Adrenal gland (tissue), 12 donors: ENCODE results near the gene TRIM47. TPM values are rescaled to one million over a fixed set of nuclear protein-coding genes. Genes with fewer than 3 reads are reported as not detected.
A peak's percentile ranks its signal among the peaks of the same experiment; 100 is the strongest.
"Not testable (repeated sequence)": the region's sequence is repeated elsewhere in the genome, so short reads cannot be mapped to it uniquely, and the experiment has no call there.

ENCODE experiments used
- DNase-seq, 7 donors: peaks; one replicate each; pipeline ENCODE4 v3.0.0-alpha.2; 2019 to 2020
- H3K27ac ChIP-seq, 5 donors: fragments of 200-600 bp; sonication (generic) in 4 of 5; 1 replicate in 3 of 5; 2 replicates in 2 of 5; pipeline versions ENCODE4 v1.5.1 to v1.8.0; 2016 to 2020; ENCODE audit warnings: mild to moderate bottlenecking in 1 of 5
- H3K27me3 ChIP-seq: fragments of 200-600 bp; 2 replicates; pipeline ENCODE4 v1.8.0; 2021
- H3K36me3 ChIP-seq, 2 donors: fragments of 200-600 bp; replicated peaks in 1 of 2; 1 replicate in 1 of 2; 2 replicates in 1 of 2; pipeline versions ENCODE4 v1.5.1 to v1.8.0; 2018 to 2022
- H3K4me1 ChIP-seq, 2 donors: fragments of 200-600 bp; replicated peaks in 1 of 2; 1 replicate in 1 of 2; 2 replicates in 1 of 2; pipeline versions ENCODE4 v1.5.1 to v1.8.0; 2018 to 2021
- H3K4me3 ChIP-seq, 4 donors: fragments of 200-600 bp; sonication (generic) in 3 of 4; one replicate each; pipeline ENCODE4 v1.5.1; 2016 to 2018
- H3K9me3 ChIP-seq, 3 donors: fragments of 200-600 bp; sonication (generic) in 1 of 3; replicated peaks in 1 of 3; 1 replicate in 2 of 3; 2 replicates in 1 of 3; pipeline versions ENCODE4 v1.5.1 to v1.8.0; 2016 to 2021
- POLR2A ChIP-seq, 2 donors: fragments of 450-650 bp; IDR thresholded peaks; one replicate each; pipeline ENCODE4 v1.6.1; 2017; ENCODE audit warnings: antibody characterized with exemption in 2 of 2, mild to moderate bottlenecking in 2 of 2, moderate library complexity in 1 of 2
- WGBS, 4 donors: extraction: QIAGEN DNeasy Blood & Tissue Kit in 2 of 4; methylation state at CpG; one replicate each; pipeline versions ENCODE4 v1.1.5 to v1.1.7; 2013 to 2017; 5-methylcytosine and 5-hydroxymethylcytosine counted together
- intact Hi-C, 2 donors: fragments of 100-400 bp; cut with DNase I; formaldehyde crosslinking; loops; one replicate each; pipeline versions ENCODE4 v1.14.1 to v1.15.0; 2022 to 2023
- polyA plus RNA-seq, 3 donors: library from polyadenylated mRNA; stranded (reverse); fragments of 200-250 nt in 2 of 3; fragments of 350-450 nt in 1 of 3; fragmentation: Illumina TruSeq in 1 of 3; extraction: RNeasy Lipid Tissue Mini Kit (QIAGEN cat#74804) in 1 of 3; gene quantifications; one replicate each; pipeline ENCODE4 v1.2.3, GENCODE V29; 2013 to 2014
- total RNA-seq, 9 donors: library from RNA; depleted of rRNA in 4 of 9; stranded (reverse); fragments of >200 nt in 4 of 9; fragments of 120-200 nt in 1 of 9; fragmentation: NEBNext Ultra II Directional in 1 of 9; extraction: Animal tissue kit (Norgen Biotek cat#: 25700) in 1 of 9; gene quantifications; one replicate each; pipeline versions ENCODE4 v1.1.0 to v1.2.4, GENCODE V29; 2013 to 2023
- TF ChIP-seq, protein P1 (sequence below), 6 experiments: fragments of 450-650 bp in 4 of 6; fragments of 200-600 bp in 2 of 6; sonication (generic) in 1 of 6; IDR thresholded peaks; 1 replicate in 5 of 6; 2 replicates in 1 of 6; pipeline versions ENCODE4 v1.5.1 to v1.8.0; 2016 to 2021; ENCODE audit warnings: antibody characterized with exemption in 6 of 6, mild to moderate bottlenecking in 2 of 6, moderate library complexity in 1 of 6
- donor health status: healthy with polysubstance abuse.
- donor health status: Bipolar disorder and iron deficiency.
- donor health status: DM: yes; HTN: yes; CAD: no.
- donor health status: DM: no; HTN: no; CAD: no.
- donor health status: DM: no; HTN: no; CAD: no.
- donor health status: DM: yes; HTN: yes; CAD: no.

The TRIM47 gene
- total and polyA plus RNA-seq, 12 donors: 2.8 to 66.1 (median 24.5) TPM

DNA sequence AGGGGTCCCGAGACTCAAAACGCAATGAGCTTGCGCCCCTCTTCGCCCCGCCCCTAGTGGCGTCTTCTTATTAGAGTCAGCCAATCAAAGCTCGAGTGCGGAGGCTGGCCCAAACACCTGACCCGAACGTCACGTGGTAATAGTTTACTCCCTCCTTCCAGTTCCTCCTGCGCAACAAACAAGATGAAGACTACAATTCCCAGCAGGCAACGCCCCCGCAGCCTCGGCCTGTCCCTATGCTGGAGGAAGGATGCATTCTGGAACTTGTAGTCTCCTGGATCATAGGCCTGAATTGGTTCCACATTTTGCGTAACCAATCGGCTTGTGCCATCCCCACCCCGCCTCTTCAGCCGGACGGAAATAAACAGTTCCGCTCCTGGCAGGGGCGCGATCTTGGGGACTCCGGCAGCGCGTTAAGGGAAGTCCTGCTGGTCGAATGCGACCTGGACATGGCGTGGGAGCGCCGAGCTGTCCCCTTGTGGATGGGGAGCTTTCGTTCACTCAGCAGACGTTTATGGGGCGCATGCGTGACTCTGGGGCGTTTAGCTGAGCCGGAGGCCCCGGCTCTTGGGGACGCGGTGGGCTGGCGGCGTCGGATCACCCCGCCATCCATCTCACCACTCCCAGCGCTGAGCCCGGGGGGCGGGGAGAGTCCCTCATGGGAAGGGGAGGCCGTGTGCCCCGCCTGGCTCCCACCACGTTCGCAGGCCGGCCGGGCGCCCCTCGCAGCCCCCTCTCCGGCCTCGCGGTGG, 22.9 kb downstream of the TRIM47 start, which contains the start of gene WBP2:
Gene WBP2, minus strand, starts transcription at position 26 of the 752 bp plus-strand sequence. CDS start 38 bp downstream, outside the sequence.
- DNase-seq: peak; percentile 97 to 100 (median 100)
- intact Hi-C loops: no loop called here
- Histone ChIP-seq H3K27ac (peak within 1 kb of the TSS; percentile 91 to 99 (median 97)), H3K9me3 (no peaks in the 10 kb centered on the region), H3K4me3 (peak within 1 kb of the TSS; percentile 58 to 81 (median 70)), H3K27me3 (no peaks in the 10 kb centered on the region), H3K4me1 (peaks cover 13 to 34% of the 10 kb centered on the region in 2 donors), H3K36me3 (peaks cover 0 to 18% of the 10 kb centered on the region in 2 donors)
- WGBS, 4 donors: 0 to 1% (median 0%) methylated on average over 11 to 58 of the region's 58 CpGs
- TF ChIP-seq POLR2A (IDR thresholded peaks at IDR 0.05): peak; percentile 79 to 97
- TF ChIP-seq, protein P1, sequence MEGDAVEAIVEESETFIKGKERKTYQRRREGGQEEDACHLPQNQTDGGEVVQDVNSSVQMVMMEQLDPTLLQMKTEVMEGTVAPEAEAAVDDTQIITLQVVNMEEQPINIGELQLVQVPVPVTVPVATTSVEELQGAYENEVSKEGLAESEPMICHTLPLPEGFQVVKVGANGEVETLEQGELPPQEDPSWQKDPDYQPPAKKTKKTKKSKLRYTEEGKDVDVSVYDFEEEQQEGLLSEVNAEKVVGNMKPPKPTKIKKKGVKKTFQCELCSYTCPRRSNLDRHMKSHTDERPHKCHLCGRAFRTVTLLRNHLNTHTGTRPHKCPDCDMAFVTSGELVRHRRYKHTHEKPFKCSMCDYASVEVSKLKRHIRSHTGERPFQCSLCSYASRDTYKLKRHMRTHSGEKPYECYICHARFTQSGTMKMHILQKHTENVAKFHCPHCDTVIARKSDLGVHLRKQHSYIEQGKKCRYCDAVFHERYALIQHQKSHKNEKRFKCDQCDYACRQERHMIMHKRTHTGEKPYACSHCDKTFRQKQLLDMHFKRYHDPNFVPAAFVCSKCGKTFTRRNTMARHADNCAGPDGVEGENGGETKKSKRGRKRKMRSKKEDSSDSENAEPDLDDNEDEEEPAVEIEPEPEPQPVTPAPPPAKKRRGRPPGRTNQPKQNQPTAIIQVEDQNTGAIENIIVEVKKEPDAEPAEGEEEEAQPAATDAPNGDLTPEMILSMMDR (IDR thresholded peaks at IDR 0.05): peak; percentile 21 to 50 (median 31)

DNA sequence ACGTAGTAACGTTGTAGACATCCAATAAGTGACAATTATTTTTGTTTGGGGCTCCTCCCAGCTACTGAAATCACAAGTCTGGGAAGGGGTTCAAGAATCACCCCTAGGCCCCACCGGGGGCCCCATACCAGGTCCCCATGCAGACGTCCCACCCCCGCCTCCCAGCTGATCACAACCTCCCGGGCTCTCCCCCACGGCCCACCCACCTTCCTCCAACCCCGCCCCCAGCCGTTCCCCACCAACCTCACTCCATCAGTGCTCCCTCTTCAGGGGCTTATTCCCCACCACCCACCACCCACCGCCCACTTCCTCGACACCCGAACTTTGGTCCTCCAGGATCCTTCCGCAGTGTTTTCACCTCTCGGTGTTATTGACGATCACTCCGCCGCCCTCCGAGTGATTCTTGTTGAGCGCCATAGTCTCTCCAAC, 23.5 kb downstream of the TRIM47 start:
- Histone ChIP-seq H3K36me3 (peaks cover 0 to 21% of the 10 kb centered on the region in 2 donors), H3K27me3 (no peaks in the 10 kb centered on the region), H3K27ac (peak overlapping the region; percentile 91 to 99 (median 97)), H3K4me1 (peaks cover 13 to 39% of the 10 kb centered on the region in 2 donors), H3K9me3 (no peaks in the 10 kb centered on the region), H3K4me3 (peak overlapping the region in 3 of 4 donors; percentile 20 to 81 (median 58))
- WGBS, 4 donors: 1 to 3% (median 2%) methylated on average over 12 to 19 of the region's 19 CpGs
- peak in 1 of 7 donors; percentile 58 for DNase-seq
- intact Hi-C loops: no loop called here
- TF ChIP-seq POLR2A (IDR thresholded peaks at IDR 0.05): peak in 1 of 2 donors; percentile 58
- TF ChIP-seq, protein P1 (IDR thresholded peaks at IDR 0.05): no peak

DNA sequence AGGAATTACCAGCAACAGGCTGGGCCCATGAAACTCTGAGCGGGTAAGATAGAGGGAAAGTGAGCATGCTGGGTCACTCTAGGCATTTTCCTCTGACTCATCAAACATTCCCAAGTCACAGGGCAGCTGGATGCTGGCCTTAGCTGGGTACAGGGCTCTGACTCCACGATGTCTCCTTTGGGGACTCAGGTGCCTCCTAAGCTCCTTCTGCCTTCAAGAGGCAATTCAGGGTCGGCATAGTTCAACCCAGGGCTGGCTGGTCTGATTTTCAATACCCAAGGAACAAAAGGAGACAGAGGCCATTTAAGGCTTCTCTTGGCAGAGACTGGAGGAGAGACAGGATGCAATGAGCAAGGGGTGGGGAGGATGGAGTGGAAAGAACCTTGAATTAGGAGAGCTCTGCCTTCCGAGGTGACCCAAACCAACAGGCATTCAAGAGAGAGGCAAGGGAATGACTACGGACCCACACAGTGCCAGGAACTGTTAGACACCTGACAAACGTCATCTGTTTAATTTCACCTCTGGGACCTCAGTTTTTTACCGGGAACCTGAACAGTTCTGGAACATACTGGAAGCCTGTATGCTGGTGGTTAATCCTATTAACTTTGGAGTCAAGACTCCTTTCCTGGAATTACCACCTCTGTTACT, 24.2 kb downstream of the TRIM47 start:
- 9 to 15% (median 11%) methylated on average over 6 to 7 of the region's 7 CpGs for WGBS, 4 donors
- TF ChIP-seq, protein P1 (IDR thresholded peaks at IDR 0.05): peak in 1 of 6 experiments; percentile 10
- TF ChIP-seq POLR2A (IDR thresholded peaks at IDR 0.05): peak; percentile 61 to 95
- Histone ChIP-seq H3K36me3 (peaks cover 0 to 28% of the 10 kb centered on the region in 2 donors), H3K9me3 (no peaks in the 10 kb centered on the region), H3K4me3 (peak overlapping the region in 3 of 4 donors; percentile 20 to 81 (median 58)), H3K27me3 (no peaks in the 10 kb centered on the region), H3K27ac (peak overlapping the region; percentile 91 to 99 (median 97)), H3K4me1 (peaks cover 17 to 45% of the 10 kb centered on the region in 2 donors)
- DNase-seq: peak; percentile 69 to 87 (median 82)
- intact Hi-C loops: no loop called here

DNA sequence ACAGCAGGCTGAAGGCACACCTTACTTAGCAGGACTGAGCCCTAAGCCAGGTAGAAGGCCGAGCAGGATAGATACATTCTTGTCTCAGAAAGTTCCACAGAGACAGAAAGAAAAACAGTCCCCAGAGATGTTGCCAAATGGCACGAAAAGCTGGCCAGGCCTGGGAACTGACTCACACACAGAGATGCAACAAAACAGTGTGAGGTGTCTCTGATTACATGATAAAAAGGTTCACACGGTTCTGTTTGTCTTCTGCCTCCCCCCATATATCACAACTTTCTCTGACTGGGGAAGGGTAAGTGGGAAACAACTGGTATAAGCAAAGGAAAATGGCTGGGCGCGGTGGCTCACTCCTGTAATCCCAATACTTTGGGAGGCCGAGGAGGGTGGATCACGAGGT, 24.9 kb downstream of the TRIM47 start:
- H3K4me1 ChIP-seq: peaks cover 21 to 53% of the 10 kb centered on the region in 2 donors
- intact Hi-C loops: no loop called here
- TF ChIP-seq POLR2A (IDR thresholded peaks at IDR 0.05): no peak
- TF ChIP-seq, protein P1 (IDR thresholded peaks at IDR 0.05): no peak

DNA sequence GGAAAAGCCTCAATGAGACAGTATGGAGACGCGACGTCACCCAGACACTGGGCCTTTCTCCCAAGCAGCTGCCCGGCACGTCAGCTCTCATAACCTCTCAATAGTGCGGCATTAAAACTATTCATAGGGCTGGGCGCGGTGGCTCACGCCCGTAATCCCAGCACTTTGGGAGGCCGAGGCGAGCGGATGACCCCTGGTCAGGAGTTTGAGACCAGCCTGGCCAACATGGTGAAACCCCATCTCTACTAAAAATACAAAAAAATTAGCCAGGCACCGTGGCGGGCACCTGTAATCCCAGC, 26.7 kb downstream of the TRIM47 start:
- H3K4me3 ChIP-seq, H3K9me3 ChIP-seq, DNase-seq, intact Hi-C loops, H3K27me3 ChIP-seq: not testable (repeated sequence)
- Histone ChIP-seq H3K27ac (peak overlapping the region; percentile 2 to 97 (median 41)), H3K4me1 (peaks cover 21 to 63% of the 10 kb centered on the region in 2 donors), H3K36me3 (peaks cover 0 to 54% of the 10 kb centered on the region in 2 donors)
- WGBS, 4 donors: 91 to 95% (median 93%) methylated on average over 15 of the region's 15 CpGs

More for the DNA sequence above, 24.9 kb downstream of the TRIM47 start:
- Histone ChIP-seq H3K9me3 (no peaks in the 10 kb centered on the region), H3K4me3 (peak overlapping the region in 1 of 4 donors; percentile 58), H3K36me3 (peaks cover 0 to 36% of the 10 kb centered on the region in 2 donors), H3K27ac (peak overlapping the region; percentile 55 to 99 (median 97)), H3K27me3 (no peaks in the 10 kb centered on the region)
- peak in 6 of 7 donors; percentile 73 to 81 (median 76) for DNase-seq
- 58 to 66% (median 60%) methylated on average over 7 of the region's 7 CpGs for WGBS, 4 donors
